Mononuclear cell (primary cell): ENCODE results near the gene AKR1A1. TPM values are rescaled to one million over a fixed set of nuclear protein-coding genes. Genes with fewer than 3 reads are reported as not detected.
A peak's percentile ranks its signal among the peaks of the same experiment; 100 is the strongest.
"Not testable (repeated sequence)": the region's sequence is repeated elsewhere in the genome, so short reads cannot be mapped to it uniquely, and the experiment has no call there.

Experiments
- H3K27me3 ChIP-seq: 2 replicates; pipeline ENCODE4 v1.6.0; 2011; ENCODE audit warnings: low read length, control low read depth; ENCODE audit not compliant: insufficient read depth
- H3K4me1 ChIP-seq: 2 replicates; pipeline ENCODE4 v1.5.1; 2011; ENCODE audit warnings: mild to moderate bottlenecking, low read length, control low read depth; ENCODE audit not compliant: insufficient read depth
- H3K4me3 ChIP-seq: 2 replicates; pipeline ENCODE4 v1.5.1; 2011; ENCODE audit warnings: mild to moderate bottlenecking, low read length, moderate library complexity
- H3K9me3 ChIP-seq: 2 replicates; pipeline ENCODE4 v1.5.1; 2011; ENCODE audit warnings: low read depth, mild to moderate bottlenecking, control low read depth, low read length
- total RNA-seq: library from RNA; depleted of rRNA; stranded (reverse); fragments of >200 nt; gene quantifications from one replicate; pipeline ENCODE4 v1.2.3, GENCODE V29; 2012

Gene AKR1A1
- total RNA-seq: 37.3 TPM

DNA sequence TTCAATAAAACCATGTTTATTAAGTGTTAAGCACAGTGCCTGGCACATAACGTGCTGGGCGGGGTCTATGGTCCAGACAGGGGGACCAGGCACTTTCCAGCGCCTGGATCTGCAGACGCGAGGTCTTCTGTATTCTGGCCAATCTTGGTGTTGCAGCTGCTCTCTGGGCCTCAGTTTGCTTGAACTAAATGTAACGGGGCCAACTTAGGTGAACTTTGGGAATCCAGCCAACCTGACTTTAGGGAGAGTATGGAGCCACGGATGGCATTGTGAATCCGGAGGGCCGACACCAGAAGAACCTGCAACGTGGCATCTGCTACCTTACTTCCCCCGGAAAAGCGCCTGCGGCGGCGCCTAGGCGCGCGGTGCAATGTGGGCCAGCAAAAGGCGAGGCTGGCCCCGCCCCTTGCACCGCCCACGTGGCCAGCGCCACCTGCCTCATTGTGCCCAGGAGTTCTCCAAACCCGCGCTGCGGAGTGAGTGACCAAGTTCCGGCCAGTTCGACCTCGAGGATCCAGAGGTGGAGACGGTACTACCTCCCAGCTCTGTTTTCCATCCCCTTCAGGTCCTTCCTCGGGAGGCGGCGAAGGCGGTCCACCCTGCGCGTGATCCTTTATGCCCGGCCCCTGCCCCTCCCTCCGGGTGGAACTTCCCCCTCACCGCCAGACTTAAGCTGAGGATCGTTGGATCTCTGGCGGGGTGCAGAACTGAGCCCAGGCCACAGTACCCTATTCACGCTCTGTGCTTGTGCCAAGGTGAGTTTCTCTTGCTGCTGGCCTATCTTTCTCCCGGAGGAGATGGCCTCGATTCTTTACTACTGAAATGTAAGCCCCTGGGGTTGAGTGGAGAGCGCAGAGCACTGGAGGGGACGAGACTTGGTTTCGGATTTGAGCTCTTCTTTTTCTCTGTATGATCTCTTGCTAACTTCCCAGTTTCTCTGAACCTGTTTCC lies at the start of gene AKR1A1:
Gene AKR1A1, plus strand, starts transcription at position 426 of the 951 bp plus-strand sequence. CDS start 10,969 bp downstream, outside the sequence.
- no peaks in the 10 kb centered on the region for H3K27me3 ChIP-seq
- H3K4me3 ChIP-seq: peak within 1 kb of the TSS; percentile 89
- H3K9me3 ChIP-seq: no peaks in the 10 kb centered on the region
- peaks cover 32% of the 10 kb centered on the region for H3K4me1 ChIP-seq

DNA sequence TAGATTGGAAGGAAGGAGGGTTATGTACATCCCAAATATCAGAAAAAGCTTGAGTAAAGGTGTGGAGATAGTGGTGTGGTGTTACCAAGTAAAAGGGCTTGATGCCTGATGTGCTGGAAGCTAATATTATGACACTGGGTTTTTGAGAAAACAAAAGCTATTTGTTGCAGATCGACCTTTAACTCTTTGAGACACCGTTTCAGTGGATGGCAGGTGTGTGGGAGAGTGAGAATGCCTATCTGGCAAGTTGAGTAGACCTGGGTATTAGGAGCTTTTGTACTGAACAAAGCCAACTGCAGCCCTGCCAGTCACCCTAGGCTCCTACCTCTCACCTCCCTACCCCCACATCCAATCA lies 49.1 kb upstream of the AKR1A1 start:
- H3K27me3 ChIP-seq: no peaks in the 10 kb centered on the region
- H3K4me3 ChIP-seq: no peak overlapping the region
- H3K4me1 ChIP-seq: peaks cover 22% of the 10 kb centered on the region
- no peaks in the 10 kb centered on the region for H3K9me3 ChIP-seq

DNA sequence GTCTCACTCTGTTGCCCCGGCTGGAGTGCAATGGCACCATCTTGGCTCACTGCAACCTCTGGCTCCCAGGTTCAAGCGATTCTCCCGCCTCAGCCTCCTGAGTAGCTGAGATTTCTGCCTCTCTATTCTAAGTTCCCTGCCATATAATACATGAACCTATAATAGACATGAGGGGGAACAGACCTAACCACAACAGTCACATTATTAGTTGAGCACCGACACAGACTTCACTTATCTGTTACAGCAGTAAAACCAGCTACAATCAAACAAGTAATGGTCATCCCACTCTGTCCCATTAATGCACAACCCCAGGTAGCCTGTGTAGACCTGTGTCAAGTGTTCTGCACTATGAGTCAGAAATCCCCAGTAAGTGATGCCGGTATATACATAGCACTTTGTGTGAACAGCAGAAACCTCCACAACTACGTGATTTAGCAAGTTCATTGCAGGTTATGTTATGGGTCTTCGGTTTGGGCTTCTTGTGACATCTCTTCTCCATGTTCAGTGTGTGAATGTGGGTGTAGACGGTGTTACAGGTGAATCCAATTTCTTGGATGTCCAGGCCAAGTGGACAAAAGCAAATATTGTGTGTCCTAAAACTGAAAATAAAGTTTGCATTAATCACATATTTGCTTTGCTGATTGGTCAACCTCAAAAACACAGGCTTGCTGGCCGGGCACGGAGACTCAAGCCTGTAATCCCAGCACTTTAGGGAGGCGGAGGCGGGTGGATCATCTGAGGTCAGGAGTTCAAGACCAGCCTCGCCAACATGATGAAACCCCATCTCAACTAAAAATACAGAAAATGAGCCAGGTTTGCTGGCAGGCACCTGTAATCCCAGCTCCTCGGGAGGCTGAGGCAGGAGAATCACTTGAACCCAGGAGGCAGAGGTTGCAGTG lies 46.9 kb upstream of the AKR1A1 start:
- Histone ChIP-seq H3K27me3 (no peaks in the 10 kb centered on the region), H3K4me1 (peaks cover 22% of the 10 kb centered on the region), H3K9me3 (no peaks in the 10 kb centered on the region), H3K4me3 (no peak overlapping the region)

- Histone ChIP-seq H3K4me1 (no peaks in the 10 kb centered on the region), H3K9me3 (no peaks in the 10 kb centered on the region), H3K27me3 (no peaks in the 10 kb centered on the region), H3K4me3 (no peak overlapping the region)
Measured at GRCh38 chr1:45507195-45507594, 43.4 kb upstream of the AKR1A1 start.

- no peaks in the 10 kb centered on the region for H3K9me3 ChIP-seq
- no peaks in the 10 kb centered on the region for H3K27me3 ChIP-seq
- H3K4me1 ChIP-seq: no peaks in the 10 kb centered on the region
- no peak overlapping the region for H3K4me3 ChIP-seq
Measured at GRCh38 chr1:45507893-45508292, 42.7 kb upstream of the AKR1A1 start.

DNA sequence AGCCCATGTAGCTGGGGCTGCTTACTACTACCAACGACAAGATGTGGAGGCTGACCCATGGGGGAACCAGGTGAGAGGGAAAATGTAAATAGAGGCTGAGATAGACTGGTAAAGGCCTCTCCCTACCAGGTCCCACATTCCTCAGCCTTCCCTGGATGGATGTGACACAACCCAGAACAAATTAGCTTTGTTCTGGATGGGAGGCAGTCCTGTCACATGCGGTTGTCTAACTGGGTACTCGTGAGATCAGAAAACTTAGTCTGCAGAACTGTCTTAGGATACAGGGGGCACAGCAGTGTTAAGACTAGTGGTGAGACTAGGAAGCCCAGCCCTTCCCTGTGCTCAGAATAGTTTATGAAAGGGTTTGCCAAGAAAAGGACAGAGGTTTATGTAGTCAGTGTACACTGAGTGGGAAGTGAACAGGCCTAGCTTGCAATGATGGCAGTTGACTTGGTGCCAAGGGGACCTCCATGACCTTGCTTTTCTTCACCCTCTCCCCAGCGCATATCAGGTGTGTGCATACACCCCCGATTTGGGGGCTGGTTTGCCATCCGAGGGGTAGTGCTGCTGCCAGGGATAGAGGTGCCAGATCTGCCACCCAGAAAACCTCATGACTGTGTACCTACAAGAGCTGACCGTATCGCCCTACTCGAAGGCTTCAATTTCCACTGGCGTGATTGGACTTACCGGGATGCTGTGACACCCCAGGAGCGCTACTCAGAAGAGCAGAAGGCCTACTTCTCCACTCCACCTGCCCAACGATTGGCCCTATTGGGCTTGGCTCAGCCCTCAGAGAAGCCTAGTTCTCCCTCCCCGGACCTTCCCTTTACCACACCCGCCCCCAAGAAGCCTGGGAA lies 42.1 kb upstream of the AKR1A1 start:
- no peak overlapping the region for H3K4me3 ChIP-seq
- H3K4me1 ChIP-seq: no peaks in the 10 kb centered on the region
- no peaks in the 10 kb centered on the region for H3K27me3 ChIP-seq
- H3K9me3 ChIP-seq: no peaks in the 10 kb centered on the region

- H3K9me3 ChIP-seq: no peaks in the 10 kb centered on the region
- no peaks in the 10 kb centered on the region for H3K4me1 ChIP-seq
- H3K4me3 ChIP-seq: no peak overlapping the region
- H3K27me3 ChIP-seq: no peaks in the 10 kb centered on the region
Measured at GRCh38 chr1:45510036-45510971, 40.3 kb upstream of the AKR1A1 start.

DNA sequence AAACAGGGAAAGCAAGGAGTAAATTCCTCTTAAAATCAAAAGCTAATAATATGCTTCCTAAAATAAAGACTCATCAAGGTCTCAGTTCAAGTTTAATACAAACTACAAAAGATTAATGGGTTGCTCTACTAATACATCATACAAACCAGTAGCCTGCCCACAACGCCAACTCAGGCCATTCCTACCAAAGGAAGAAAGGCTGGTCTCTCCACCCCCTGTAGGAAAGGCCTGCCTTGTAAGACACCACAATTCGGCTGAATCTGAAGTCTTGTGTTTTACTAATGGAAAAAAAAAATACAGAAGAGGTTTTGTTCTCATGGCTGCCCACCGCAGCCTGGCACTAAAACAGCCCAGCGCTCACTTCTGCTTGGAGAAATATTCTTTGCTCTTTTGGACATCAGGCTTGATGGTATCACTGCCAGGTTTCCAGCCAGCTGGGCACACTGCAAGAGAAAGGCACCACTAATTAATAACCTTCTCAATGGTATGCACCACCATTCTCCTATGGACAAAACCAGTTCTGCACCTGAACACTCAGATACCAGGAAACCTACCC lies 39.6 kb upstream of the AKR1A1 start:
- Histone ChIP-seq H3K9me3 (no peaks in the 10 kb centered on the region), H3K4me3 (no peak overlapping the region), H3K27me3 (no peaks in the 10 kb centered on the region), H3K4me1 (no peaks in the 10 kb centered on the region)

GRCh38 chr1:45512641-45513054 lies 38.0 kb upstream of the AKR1A1 start:
- no peak overlapping the region for H3K4me3 ChIP-seq
- no peaks in the 10 kb centered on the region for H3K4me1 ChIP-seq
- no peaks in the 10 kb centered on the region for H3K9me3 ChIP-seq
- H3K27me3 ChIP-seq: no peaks in the 10 kb centered on the region

DNA sequence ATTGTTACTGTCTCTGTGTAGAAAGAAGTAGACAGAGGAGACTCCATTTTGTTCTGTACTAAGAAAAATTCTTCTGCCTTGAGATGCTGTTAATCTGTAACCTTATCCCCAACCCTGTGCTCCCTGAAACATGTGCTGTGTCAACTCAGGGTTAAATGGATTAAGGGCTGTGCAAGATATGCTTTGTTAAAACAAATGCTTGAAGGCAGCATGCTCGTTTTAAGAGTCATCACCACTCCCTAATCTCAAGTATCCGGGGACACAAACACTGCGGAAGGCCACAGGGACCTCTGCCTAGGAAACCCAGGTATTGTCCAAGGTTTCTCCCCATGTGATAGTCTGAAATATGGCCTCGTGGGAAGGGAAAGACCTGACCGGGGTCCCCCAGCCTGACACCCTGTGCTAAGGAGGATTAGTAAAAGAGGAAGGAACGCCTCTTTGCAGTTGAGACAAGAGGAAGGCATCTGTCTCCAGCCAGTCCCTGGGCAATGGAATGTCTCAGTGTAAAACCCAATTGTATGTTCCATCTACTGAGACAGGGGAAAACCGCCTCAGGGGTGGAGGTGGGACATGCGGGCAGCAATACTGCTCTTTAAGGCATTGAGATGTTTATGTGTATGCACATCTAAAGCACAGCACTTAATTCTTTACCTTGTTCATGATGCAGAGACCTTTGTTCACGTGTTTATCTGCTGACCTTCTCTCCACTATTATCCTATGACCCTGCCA lies 36.9 kb upstream of the AKR1A1 start:
- H3K9me3 ChIP-seq, H3K27me3 ChIP-seq, H3K4me1 ChIP-seq, H3K4me3 ChIP-seq: not testable (repeated sequence)

DNA sequence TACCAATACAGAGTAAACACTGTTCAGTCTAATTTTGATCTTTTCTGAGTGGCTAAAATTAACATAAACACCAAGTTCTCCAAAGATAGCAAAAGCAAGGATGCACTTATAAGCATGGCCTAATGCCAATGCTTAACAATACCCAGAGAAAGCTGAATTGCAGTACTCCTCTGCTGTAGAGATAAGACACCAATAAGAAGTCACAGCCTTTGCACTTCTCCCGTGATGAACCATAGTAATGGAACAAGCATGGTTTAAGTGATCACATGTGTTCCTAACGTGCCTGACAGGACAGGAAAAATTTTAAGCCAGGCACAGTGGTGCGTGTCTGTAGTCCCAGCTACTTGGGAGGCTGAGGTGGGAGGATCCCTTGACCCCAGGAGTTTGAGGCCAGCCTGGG lies 34.6 kb upstream of the AKR1A1 start:
- Histone ChIP-seq H3K4me1 (peaks cover 26% of the 10 kb centered on the region), H3K27me3 (no peaks in the 10 kb centered on the region), H3K9me3 (no peaks in the 10 kb centered on the region), H3K4me3 (no peak overlapping the region)

GRCh38 chr1:45516465-45516864 lies 34.2 kb upstream of the AKR1A1 start:
- no peaks in the 10 kb centered on the region for H3K9me3 ChIP-seq
- H3K4me3 ChIP-seq: no peak overlapping the region
- peaks cover 28% of the 10 kb centered on the region for H3K4me1 ChIP-seq
- no peaks in the 10 kb centered on the region for H3K27me3 ChIP-seq

- H3K4me1 ChIP-seq: peaks cover 37% of the 10 kb centered on the region
- H3K4me3 ChIP-seq, H3K27me3 ChIP-seq, H3K9me3 ChIP-seq: not testable (repeated sequence)
Measured at GRCh38 chr1:45518366-45518765, 32.3 kb upstream of the AKR1A1 start.
